ENCODE measurements around the gene B4GALT1.

The B4GALT1 gene

DNA sequence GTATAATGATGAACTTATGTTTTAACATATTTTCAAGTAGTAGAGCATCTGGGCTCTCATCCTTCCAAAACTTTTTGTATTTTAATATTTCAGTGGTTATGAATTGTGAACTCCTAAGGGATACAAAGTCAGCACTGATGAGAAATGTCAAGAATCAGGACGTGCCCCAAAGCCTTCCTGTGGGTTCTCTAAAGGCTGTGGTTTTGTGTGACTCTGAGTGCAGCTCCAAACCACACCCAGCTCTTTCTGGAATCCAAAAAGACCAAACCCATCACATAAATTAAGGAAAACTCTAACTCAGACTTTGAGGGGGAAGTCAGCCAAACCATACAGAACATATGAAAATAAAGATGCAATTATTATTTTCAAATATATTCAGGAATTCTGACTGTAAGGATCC is 49.8 kb downstream of the B4GALT1 start:
- no peak for DNase-seq

DNA sequence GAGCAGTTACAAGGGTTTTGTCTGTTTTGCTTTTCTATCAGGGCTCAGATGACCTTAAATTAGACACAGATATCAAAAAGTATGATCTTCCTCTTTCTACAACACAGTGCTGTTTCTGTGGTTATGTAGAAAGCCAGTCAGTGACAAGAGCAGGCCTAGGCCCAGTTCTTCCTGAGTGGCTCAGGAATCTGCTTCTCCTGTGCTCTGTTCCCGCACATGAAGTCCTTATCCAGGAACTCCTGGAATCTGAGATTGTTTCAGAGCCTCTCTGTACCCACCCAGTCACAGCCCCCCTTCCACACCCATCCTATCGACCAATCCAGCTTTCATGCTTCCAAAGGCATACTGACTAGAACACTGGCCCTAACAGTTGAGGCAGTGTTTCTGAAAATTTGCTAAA is 50.3 kb downstream of the B4GALT1 start:
- no peak for DNase-seq

DNA sequence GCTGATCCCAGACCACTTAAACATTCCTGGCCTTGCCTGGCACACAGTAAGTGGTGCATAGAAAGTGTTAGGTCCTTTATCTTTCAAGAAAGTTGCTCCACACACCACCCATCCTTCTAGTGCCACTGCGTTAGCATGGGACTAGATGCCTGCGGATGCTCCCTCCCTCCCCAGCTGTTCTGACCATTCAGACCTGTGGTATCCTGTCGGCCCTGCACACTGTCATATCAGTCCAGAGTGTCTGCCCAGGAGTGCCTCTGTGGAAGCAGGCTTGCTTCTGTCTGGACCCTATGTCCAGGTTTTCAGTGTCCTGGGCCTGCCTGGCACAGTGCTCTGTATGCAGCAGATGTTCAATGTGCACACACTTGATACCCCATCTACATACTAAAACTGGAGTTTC is 52.4 kb downstream of the B4GALT1 start:
- no peak for DNase-seq

DNA sequence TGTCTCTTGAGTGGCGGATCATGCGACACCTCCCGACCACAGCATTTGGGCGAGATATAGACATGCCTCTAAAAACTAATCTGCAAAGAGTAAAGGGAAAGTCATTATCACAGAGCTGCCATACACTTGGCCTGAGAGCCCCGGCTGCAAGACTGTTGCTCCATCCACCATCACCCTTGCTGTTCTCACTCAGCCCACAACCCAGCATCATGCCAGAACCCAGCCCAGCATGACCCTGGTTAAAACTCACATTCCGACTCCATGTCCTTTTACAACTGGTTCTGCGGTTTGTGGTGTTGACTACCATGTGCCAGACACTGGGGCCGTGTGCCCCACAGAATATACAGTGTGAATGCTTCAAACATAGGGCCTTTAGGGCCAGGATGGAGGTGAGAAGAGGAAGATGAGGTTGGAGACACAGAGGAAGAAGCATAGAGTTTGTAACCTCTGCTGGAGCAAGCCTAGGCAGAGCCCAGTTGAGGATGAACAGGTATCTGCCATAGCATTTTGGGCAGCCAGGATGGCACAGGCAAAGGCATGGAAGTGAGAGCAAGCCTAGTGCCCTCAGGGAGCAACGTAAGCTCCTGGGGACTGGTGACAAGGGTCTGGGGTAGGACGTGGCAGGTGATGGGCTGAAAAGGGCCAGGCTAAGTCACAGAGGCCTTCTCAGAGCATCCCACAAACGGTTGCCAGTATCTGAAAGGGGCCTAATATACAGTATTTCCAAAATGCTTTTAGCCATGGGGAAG is 53.2 kb downstream of the B4GALT1 start:
- no peak for DNase-seq

DNA sequence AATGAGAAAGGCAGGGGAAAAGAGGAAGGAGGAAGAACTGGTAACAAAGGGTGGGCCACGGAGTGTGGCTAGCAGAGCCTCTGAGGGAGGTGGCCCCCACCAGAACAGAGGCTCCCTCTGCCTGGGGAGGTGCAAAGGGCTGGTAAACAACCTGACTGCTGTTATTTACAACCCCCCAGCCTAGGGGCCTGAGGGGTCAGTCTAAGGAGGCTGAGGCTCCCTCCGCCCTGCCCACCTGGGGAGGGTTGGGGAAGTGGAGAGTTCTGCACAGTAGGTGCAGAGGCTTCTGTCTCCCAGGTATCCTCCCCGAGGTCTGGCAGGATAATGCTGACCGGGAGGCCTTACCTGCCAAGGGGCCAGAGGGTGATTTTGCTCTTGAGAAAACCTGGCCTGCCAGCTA is 55.0 kb downstream of the B4GALT1 start:
- no peak for DNase-seq

DNA sequence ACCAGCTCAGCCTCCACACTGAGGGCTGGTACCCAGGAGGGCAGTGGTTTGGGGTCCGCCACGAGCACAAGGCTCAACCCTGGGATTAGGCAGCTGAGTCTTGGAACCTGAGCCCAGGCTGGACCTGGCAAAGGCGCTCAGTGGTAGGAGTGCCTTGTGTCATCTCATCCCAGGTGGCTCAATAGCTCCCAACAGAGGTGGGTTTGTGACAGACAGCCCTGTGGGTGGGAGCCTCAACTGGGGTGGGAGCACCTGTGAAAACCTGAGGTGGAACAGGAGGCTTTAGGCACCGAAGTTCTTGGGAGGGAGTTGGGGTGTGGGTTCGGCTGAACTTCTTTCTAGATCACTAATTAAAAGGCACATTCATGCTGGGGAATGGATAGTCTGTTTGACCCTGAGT is 55.5 kb downstream of the B4GALT1 start:
- DNase-seq: no peak

DNA sequence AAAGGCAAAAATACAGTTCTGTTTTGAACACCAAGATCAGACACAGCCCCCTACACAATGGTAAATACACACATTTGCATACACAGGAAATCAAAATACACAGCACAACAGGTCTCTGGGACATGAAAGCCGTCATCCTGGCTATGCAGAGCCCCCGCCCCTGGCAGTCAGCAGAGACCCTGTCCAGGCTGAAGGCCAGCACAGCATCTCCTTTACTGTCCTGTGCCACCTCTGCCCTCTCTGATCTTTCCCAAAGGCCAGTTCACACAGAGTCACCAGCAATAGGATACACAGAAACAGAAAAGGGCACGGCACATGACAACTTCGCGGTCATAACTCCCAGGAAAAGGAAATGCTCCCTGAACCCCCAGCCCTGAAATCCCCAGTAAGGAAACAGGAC is 56.5 kb downstream of the B4GALT1 start:
- no peak for DNase-seq

DNA sequence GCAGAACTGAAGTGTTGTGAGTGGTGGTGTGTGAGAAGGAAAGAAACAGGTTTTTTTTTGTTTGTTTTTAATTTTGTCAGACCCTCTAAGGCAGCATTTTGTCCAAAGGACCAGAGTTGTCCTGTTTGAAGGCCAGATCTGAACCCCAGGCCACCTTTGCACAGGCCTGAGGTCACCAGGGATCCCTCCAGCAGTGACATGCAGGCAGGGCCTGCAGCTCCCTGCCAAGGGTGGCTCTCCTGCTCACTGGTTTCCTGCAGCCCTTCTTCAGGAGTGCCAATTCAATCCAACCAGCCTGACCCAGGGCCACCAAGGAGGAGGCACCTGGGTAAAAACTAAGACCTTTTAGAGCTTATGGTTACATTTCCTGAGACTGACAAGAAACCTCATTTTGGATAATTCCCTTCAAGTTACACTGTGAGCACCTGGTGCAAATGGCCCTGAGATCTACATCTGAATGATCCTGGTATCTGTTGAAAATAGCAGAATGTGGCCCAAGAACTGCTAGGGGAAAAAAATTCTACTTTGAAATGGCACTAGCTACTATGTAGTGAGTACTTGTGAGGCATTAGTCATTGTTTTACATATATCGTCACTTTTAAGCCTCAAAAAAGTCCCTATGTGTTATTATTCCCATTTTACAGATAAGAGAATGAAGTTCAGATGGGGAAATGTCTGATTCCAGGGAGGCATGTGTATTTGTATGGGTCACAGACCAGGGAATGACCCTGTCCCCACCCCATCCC is 57.1 kb downstream of the B4GALT1 start:
- DNase-seq: no peak

DNA sequence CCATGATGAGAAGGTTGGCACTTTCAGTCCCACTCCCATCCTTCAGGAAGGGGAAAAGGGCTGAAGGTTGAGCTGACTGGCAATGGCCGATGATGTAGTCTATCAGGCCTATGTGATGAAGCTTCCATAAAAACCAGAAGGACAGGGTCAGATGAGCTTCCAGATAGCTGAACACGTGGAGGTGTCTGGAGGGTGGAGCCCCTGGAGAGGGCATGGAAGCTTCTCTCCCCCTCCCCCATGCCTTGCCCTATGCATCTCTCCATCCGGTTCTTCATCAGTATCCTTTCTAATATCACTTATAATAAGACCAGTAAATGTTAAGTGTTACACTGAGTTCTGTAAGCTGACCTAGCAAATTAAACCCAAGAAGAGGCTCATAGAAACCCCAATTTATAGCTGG is 58.0 kb downstream of the B4GALT1 start:
- no peak for DNase-seq

DNA sequence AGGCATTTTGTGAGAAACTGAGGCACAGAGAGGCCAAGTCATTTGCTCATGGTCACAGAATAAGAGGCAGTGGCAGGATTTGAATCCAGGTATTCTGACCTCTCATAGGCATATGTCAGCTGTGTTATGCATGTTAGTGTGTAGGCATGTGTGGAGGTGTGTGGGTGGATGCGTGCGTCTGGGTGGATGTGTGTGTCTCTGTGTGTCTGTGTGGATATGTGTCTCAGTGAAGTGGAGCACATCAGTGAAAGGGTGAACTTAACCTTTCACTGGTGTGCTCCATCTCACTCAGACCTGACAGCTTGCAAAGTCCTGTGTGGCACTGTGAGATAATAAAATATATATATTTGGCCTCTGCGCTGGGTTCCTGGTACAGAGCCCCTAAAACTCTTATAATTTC is 58.7 kb downstream of the B4GALT1 start:
- no peak for DNase-seq

DNA sequence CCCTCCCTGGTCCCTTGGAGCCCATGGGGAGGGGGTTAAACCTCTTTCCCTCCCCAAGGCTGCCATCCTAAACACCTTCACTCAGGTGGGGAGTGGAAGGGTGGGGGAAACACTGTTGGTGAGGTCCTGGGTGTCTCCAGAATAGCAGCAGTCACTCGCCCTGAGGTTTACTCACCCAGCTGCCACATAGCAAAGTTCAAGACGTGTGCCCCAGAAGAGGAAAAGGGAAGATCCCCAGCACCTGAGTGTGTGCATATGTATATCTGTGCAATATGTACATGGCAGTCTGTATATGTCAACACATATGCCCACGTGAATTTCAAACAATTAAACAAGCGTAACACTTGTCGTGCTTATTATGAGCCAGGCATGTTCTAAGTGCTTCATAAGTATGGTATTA is 59.4 kb downstream of the B4GALT1 start:
- no peak for DNase-seq

DNA sequence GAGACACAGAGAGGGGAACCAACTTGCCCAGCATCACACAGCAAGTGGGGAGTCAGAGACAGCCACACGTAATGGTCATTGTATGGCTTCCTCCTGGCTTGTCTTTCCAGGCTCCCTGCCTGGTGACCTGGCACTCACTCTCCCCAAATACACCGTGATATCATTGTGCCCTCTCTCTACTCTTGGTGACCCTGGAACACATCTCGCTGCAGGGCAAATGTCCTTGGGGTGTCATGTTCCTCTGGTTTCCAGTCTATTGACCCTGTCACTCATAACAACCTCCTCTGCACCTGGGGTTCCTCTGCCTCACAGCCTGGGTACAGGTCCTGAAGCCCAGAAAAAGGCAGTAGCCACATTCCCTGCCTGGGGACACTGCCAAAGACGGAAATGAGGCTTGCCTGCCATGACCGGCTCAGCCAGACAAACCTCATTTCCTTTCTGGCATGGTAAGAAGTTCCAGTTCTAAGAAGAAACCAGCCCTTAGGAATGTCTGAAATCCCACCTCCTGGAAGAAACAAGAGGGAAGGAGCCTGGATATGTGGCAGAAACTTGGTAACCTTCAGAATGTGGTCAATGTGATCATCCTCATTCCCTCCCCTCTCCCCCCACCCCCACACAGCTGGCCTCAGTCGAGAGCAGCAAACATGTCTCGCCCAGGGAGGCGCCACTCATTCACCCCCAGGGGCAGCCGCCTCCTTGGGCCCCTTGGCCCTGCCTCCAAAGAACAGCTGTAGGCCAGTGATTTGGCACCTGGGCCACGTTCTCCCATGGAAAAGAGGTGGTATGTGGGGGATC is 60.1 kb downstream of the B4GALT1 start:
- DNase-seq: no peak

DNA sequence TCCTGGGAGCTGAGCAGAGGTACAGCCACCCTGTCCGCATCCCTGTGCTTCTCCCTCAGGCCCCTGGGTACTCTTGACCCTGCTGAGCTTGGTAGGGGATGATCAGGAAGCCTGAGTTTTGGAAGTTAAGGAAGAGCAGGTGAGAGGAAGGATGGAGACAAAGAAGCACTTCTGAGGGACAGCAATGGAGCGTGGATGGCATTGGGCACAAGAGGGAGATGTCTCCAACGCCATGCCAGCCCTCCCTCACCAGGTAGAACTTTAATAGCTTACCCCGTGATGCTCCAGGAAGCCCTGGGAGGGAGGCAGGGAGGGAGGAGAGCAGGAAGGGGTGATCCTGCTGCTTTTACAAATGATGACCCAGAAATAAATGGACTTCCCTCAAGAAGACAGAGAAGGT is 60.8 kb downstream of the B4GALT1 start:
- DNase-seq: no peak

DNA sequence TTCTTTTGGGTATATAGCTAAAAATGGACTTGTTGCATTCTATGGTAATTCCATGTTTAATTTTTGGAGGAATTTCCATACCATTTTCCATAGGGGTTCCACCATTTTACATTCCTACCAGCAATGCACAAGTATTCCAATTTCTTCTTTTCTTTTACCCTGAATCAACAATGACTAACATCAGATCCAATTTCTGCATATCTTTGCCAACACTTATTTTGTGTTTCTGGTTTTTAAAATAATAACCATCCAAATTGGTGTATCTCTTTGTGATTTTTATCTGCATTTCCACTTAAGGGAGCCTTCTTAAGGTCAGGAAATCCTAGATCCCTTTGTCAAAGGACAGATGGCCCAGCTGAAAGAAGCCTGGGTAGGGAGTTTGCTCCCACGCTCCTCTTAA is 61.2 kb downstream of the B4GALT1 start:
- DNase-seq: no peak

DNA sequence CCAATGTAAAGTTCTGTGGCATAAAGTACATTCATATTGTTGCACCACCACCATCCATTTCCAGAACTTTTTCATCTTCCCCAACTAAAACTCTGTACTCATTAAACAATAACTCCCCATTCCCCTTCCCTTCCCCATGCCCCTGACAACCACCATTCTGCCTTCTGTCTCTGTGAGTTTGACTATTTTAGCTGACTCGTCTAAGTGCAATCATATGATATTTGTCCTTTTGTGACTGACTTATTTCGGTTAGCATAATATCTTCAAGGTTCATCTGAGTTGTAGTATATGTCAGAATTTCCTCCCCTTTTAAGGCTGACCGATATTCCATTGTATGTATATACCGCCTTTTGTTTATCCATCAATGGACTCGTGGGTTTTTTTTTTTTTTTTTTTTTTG is 61.6 kb downstream of the B4GALT1 start:
- no peak for DNase-seq

DNA sequence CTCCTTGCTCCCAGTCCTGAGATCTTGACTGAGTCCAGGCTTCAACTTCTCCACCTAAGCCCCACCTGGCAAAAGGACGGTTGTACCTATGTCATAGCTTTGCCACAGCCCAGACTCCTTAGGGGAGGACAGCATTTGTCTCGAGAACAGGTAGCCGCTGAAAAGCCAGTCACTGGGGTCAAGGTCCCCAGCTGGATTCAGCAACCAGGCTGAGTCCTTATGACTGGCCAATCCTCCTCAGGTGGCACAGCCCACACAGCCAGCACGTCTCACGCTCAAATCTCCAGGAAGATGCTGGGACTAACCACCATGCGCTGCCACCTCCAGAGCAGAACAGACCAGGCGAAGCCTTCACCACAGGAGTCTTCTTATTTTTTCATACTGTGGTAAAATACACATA is 62.7 kb downstream of the B4GALT1 start:
- no peak for DNase-seq

DNA sequence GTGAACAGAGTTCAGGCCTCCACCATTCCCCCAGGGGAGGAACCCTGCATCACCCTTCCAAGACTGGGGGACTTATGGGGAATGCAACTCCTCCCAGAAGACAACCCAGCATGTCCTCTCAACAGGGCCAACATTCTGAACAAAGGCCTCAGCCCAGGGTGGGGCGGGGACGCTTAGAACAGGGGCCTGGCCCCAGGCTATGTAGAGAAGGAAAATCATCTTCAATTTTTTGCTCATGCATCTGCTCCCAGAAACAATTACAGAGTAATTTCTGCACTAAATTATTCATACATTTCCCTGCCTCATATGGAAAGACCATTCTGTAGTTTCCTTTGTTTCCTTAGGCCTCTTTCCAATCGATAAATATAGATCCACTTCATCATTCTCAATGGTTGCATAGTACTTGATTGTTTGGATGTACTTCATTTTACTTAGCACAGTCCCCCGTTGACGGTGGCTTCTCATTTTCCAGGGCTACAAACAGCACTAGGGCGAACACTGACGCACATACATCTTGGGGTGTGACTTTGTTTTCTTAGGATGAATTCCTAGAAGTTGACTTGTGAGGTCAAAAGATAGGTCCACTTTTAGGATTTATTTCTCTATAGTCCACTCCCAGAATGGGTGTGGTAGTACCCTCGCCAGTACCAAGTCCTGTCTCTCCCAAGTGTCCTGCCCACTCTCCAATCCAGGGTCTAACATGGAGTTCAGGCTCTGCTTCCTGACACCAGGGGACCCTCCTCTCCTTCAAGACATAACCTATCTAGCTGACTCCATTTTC is 63.4 kb downstream of the B4GALT1 start:
- no peak for DNase-seq

DNA sequence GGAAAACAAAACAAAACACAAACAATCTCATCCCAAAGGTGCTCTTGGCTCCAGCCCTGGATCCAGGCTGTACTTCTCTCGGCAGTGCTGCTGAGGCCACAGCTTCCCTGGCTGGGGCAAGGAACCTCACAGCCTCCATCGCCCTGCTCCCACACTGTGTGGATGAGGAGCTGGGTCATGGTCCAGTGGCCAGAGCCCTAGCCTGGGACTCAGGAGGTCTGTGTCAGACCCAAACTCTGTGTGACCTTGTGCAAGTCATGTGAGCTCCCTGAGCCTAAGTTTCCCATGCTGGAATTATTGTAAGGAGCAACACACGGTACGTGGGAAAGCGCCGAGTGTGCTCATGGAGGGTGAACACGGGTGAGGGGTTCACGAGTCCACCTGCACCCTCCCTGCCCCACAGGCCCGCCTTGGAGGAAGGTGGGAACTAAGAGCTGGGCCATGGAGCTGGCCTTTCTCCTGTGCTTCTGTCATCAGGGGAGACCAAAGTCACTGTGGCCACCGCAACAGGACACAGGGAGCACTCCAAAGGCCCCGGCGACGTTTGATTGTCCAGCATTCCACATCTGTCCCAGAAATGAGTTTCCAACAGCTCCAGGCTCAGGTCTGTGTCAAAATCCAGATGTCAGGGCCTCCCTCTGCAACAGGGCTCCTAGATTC is 64.5 kb downstream of the B4GALT1 start:
- no peak for DNase-seq

DNA sequence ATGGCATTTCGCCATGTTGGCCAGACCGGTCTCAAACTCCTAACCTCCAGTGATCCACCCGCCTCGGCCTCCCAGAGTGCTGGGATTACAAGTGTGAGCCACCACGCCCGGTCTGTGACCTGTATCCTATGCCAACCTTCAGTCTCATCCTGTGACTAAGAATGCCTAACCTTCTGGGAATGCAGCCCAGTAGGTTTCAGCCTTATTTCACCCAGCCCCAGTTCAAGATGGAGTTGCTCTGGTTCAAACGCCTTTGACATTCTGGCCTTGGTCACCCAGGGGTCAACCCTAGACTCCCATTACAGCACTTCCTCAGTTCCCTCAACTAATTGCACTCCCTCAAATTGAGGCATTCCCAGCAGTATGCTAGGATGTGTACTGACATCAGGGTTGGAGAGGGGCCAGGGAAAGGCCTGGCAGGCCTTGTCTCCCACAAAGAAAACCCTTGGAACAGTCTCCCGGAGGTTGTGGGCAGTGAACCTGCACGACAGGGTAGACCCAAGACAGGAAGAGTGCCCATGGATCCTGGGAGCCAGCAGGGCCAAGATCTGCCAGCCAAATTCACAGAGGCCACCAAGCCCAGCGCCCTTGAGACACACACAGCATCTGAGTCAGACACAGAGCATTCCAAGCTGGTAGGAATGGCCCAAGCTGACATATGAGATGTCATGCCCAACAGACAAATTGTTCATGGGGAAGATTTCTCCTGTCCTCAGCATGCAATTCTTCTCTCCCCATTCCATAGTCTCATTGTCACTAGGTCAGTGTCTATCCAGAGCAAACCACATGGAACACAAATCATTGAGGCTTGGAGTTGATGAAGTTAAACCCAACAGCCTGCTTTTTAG is 65.8 kb downstream of the B4GALT1 start:
- no peak for DNase-seq

DNA sequence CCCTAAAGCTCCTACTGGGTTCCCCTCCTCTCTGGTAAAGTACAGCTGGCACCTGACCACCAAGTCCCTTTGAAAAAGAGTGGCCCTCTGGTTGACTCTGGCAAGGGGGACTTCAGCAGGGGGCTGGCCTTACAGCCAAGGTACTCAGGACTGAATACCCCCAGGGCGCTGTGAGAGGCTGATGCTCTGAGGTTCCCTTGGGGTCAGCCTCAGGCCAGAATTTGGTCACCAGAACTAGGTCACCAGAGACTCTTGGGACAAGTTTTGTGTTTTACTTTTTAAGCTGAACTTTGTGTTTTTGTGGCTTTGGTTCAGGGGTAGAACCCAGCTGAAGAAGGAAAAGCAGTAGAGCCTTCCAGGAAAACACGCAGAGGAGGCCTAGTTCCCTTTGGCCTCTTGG is 67.4 kb downstream of the B4GALT1 start:
- no peak for DNase-seq

DNA sequence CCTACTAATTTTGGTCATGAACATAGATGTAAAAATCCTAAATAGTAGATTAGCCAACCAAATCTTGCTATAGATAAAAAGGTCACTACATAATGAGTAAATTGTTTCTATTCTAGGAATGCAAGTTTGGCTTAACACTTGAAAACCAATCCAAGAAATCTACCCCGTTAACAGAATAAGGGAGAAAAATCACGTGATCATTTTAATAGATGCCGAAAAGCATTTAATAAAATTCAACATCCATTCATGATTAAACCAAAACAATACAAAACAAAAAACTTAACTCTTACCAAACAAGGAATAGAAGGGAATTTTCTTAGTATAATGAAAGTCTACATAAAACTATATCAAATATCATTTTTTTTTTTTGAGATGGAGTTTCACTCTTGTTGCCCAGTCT is 69.9 kb downstream of the B4GALT1 start:
- no peak for DNase-seq

DNA sequence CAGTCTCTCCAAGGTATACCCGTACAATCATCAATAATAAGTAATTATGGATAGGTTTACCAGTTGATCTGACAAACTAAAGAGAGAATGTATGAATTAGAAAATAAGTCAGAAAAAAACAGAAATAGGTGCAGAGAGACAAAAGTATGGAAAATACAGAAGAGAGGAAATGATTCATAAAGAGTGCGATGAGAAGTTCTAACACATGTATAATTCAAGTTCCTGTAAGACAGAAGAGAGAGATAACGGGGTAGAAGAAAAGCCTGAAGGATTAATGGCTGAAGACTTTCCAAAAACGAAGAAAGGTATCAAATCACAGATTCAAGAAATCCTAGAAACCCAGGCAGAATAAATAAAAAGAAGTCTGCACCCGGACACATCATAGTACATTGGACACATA is 74.5 kb downstream of the B4GALT1 start:
- DNase-seq: no peak
